K562 (cell line): ENCODE results near the gene ACHE. TPM values are rescaled to one million over a fixed set of nuclear protein-coding genes. Genes with fewer than 3 reads are reported as not detected.

Experiments used
- DMBX1 ChIP-seq: fragments of 250-450 bp; sonication (Bioruptor Pico); IDR thresholded peaks from 2 replicates; pipeline ENCODE4 v1.8.0; 2022; ENCODE audit warnings: inconsistent platforms, mild to moderate bottlenecking, moderate library complexity, borderline replicate concordance
- GABPB2 ChIP-seq: fragments of 250-450 bp; sonication (Bioruptor Pico); conservative IDR thresholded peaks from 2 replicates; pipeline ENCODE4 v1.5.1; 2021; ENCODE audit warnings: mild to moderate bottlenecking
- HNRNPLL ChIP-seq: fragments of 200-400 bp; formaldehyde crosslinking; IDR thresholded peaks from 2 replicates; pipeline ENCODE4 v1.6.1; 2017; ENCODE audit warnings: low read length, low read depth, mild to moderate bottlenecking; ENCODE audit not compliant: poor library complexity, severe bottlenecking
- MAZ ChIP-seq, 2 experiments: fragments of 450-650 bp in 1 of 2; sonication (generic) in 1 of 2; formaldehyde crosslinking; IDR thresholded peaks in 1 of 2; conservative IDR thresholded peaks in 1 of 2; 2 replicates each; pipeline versions ENCODE4 v1.4.0 to v1.5.0; 2020; ENCODE audit warnings: mild to moderate bottlenecking in 1 of 2, missing genetic modification reagents in 1 of 2
- MEF2D ChIP-seq: conservative IDR thresholded peaks from 2 replicates; pipeline ENCODE4 v1.6.1; 2016; ENCODE audit warnings: low read depth, missing genetic modification characterization, missing compliant biosample characterization
- NBN ChIP-seq: fragments of 450-650 bp; IDR thresholded peaks from 2 replicates; pipeline ENCODE4 v1.6.1; 2016; ENCODE audit warnings: low read depth, mild to moderate bottlenecking
- PHF8 ChIP-seq: fragments of 200-600 bp; sonication (generic); IDR thresholded peaks from 2 replicates; pipeline ENCODE4 v1.6.1; 2012; ENCODE audit warnings: mixed run types, mild to moderate bottlenecking, inconsistent platforms, low read length, moderate library complexity, borderline replicate concordance
- SRF ChIP-seq, 2 experiments: fragments of 250-450, 450-650 bp in 1 of 2; sonication (Bioruptor Pico) in 1 of 2; sonication (generic) in 1 of 2; formaldehyde crosslinking; IDR thresholded peaks; 2 replicates each; pipeline versions ENCODE4 v1.5.0 to v1.5.1; 2020 to 2022; ENCODE audit warnings: mild to moderate bottlenecking in 1 of 2, missing genetic modification reagents in 1 of 2
- ZNF75A ChIP-seq: fragments of 450-650 bp; formaldehyde crosslinking; IDR thresholded peaks from 2 replicates; pipeline ENCODE4 v1.4.0; 2020; ENCODE audit warnings: mild to moderate bottlenecking
- polyA plus RNA-seq, 8 experiments: library from polyadenylated mRNA; depleted of rRNA in 4 of 8; stranded (reverse) in 5 of 8; unstranded in 3 of 8; fragments of >200 nt; fragmentation: Nextera tagmentation in 2 of 8; fragmentation: Illumina TruSeq in 1 of 8; extraction: Ambion mirVana in 2 of 8; extraction: Trizol in 1 of 8; gene quantifications; 2 replicates each; pipeline versions ENCODE4 v1.2.1 to v1.2.3, GENCODE V29; 2011 to 2014; ENCODE audit warnings: inconsistent platforms in 1 of 8, missing spikeins in 1 of 8
- total RNA-seq, 7 experiments: library from RNA; depleted of rRNA in 6 of 7; stranded (reverse); fragments of >200 nt in 6 of 7; fragmentation: Illumina TruSeq in 2 of 7; extraction: Trizol in 2 of 7; gene quantifications; 2 replicates each; pipeline versions ENCODE4 v1.2.1 to v1.2.3, GENCODE V29; 2011 to 2021; ENCODE audit warnings: low replicate concordance in 1 of 7
- TF ChIP-seq, protein P1 (sequence below): sonication (generic); formaldehyde crosslinking; IDR thresholded peaks from 2 replicates; pipeline ENCODE4 v1.8.0; 2022; ENCODE audit warnings: mild to moderate bottlenecking, missing genetic modification reagents
- TF ChIP-seq, protein P2 (sequence below): fragments of 250-450 bp; sonication (Bioruptor Pico); IDR thresholded peaks from 2 replicates; pipeline ENCODE4 v1.5.0; 2020; ENCODE audit warnings: mild to moderate bottlenecking, borderline replicate concordance
- TF ChIP-seq, protein P3 (sequence below): sonication (generic); formaldehyde crosslinking; IDR thresholded peaks from 2 replicates; pipeline ENCODE4 v1.8.1; 2023; ENCODE audit warnings: mild to moderate bottlenecking, missing genetic modification reagents
- TF ChIP-seq, protein P4 (sequence below): sonication (generic); IDR thresholded peaks from 2 replicates; pipeline ENCODE4 v1.6.1; 2016
- TF ChIP-seq, protein P5 (sequence below): fragments of 450-650 bp; IDR thresholded peaks from 2 replicates; pipeline ENCODE4 v1.6.1; 2018; ENCODE audit not compliant: partially characterized antibody

The ACHE gene
- total and polyA plus RNA-seq, 9 of the 15 experiments (the other 6 are each of a cell fraction or from before 2014, with no cell fraction given), result 0.04 to 8.8 (median 1.9) TPM

DNA sequence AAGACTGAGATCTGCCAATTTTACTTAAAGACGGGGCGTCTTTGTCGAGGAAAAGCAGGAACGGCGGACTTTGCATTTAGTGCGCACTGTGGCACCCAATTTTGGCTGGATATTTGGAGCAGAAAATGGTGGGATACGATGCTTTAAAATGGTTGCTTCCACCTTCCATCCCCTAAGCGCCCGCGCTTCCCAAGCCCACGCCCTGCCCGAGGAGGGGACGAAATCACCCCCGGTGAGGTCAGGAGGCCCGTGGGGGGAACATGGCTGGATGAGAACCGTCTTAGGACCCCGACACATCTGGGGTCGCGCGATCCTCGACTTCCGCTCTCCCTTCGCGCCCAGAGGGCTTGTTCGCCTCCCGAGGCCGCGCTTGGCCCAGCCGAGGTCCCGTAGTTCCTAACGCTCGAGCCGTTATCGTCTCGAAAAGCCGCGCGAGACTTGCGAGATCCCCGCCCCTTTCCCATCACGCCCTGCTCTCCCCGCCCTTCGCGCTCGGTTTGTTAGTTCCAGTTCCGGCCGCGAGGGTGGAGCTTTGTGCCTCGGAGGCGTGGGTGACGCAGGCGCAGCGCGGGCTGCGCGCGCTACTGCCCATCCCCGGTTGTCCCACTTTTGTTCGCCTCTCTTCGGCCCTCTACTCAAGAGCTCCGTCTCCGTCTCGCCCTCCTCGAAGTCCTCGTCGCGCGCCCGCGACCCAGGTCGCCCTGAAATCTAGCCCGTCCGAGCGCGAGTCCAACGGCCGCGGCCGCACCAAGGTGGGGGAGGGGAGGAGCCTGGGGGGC lies 20.9 kb downstream of the ACHE start, which contains the start of gene SRRT (continued):
- TF ChIP-seq, protein P1, sequence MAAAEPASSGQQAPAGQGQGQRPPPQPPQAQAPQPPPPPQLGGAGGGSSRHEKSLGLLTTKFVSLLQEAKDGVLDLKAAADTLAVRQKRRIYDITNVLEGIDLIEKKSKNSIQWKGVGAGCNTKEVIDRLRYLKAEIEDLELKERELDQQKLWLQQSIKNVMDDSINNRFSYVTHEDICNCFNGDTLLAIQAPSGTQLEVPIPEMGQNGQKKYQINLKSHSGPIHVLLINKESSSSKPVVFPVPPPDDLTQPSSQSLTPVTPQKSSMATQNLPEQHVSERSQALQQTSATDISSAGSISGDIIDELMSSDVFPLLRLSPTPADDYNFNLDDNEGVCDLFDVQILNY, result no peak
- TF ChIP-seq GABPB2 (CRISPR knock-in tag), result no peak
- TF ChIP-seq PHF8, result peak; percentile 97
- TF ChIP-seq, protein P2, sequence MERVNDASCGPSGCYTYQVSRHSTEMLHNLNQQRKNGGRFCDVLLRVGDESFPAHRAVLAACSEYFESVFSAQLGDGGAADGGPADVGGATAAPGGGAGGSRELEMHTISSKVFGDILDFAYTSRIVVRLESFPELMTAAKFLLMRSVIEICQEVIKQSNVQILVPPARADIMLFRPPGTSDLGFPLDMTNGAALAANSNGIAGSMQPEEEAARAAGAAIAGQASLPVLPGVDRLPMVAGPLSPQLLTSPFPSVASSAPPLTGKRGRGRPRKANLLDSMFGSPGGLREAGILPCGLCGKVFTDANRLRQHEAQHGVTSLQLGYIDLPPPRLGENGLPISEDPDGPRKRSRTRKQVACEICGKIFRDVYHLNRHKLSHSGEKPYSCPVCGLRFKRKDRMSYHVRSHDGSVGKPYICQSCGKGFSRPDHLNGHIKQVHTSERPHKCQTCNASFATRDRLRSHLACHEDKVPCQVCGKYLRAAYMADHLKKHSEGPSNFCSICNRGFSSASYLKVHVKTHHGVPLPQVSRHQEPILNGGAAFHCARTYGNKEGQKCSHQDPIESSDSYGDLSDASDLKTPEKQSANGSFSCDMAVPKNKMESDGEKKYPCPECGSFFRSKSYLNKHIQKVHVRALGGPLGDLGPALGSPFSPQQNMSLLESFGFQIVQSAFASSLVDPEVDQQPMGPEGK, result peak; percentile 82; the same call in 1 of the 2 replicates
- TF ChIP-seq, protein P3, sequence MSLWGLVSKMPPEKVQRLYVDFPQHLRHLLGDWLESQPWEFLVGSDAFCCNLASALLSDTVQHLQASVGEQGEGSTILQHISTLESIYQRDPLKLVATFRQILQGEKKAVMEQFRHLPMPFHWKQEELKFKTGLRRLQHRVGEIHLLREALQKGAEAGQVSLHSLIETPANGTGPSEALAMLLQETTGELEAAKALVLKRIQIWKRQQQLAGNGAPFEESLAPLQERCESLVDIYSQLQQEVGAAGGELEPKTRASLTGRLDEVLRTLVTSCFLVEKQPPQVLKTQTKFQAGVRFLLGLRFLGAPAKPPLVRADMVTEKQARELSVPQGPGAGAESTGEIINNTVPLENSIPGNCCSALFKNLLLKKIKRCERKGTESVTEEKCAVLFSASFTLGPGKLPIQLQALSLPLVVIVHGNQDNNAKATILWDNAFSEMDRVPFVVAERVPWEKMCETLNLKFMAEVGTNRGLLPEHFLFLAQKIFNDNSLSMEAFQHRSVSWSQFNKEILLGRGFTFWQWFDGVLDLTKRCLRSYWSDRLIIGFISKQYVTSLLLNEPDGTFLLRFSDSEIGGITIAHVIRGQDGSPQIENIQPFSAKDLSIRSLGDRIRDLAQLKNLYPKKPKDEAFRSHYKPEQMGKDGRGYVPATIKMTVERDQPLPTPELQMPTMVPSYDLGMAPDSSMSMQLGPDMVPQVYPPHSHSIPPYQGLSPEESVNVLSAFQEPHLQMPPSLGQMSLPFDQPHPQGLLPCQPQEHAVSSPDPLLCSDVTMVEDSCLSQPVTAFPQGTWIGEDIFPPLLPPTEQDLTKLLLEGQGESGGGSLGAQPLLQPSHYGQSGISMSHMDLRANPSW (CRISPR knock-in tag), result no peak; the same call in none of the 2 replicates
- TF ChIP-seq MEF2D (tag), result 0 out of 2 replicates have a peak, but pooled peaks have one; percentile 41
- TF ChIP-seq NBN, result peak; percentile 83
- TF ChIP-seq DMBX1 (CRISPR knock-in tag), result peak; percentile 71; the same call in 1 of the 2 replicates
- TF ChIP-seq HNRNPLL, result peak; percentile 70
- 0 out of 4 replicates have a peak, but pooled peaks of 1 of the 2 experiments have one; percentile 65 for TF ChIP-seq SRF (CRISPR knock-in tag; IDR thresholded peaks at IDR 0.05)
- TF ChIP-seq, protein P4, sequence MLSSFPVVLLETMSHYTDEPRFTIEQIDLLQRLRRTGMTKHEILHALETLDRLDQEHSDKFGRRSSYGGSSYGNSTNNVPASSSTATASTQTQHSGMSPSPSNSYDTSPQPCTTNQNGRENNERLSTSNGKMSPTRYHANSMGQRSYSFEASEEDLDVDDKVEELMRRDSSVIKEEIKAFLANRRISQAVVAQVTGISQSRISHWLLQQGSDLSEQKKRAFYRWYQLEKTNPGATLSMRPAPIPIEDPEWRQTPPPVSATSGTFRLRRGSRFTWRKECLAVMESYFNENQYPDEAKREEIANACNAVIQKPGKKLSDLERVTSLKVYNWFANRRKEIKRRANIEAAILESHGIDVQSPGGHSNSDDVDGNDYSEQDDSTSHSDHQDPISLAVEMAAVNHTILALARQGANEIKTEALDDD, result no peak; the same call in 1 of the 2 replicates
- no peak for TF ChIP-seq ZNF75A (CRISPR knock-in tag)
- TF ChIP-seq, protein P5, sequence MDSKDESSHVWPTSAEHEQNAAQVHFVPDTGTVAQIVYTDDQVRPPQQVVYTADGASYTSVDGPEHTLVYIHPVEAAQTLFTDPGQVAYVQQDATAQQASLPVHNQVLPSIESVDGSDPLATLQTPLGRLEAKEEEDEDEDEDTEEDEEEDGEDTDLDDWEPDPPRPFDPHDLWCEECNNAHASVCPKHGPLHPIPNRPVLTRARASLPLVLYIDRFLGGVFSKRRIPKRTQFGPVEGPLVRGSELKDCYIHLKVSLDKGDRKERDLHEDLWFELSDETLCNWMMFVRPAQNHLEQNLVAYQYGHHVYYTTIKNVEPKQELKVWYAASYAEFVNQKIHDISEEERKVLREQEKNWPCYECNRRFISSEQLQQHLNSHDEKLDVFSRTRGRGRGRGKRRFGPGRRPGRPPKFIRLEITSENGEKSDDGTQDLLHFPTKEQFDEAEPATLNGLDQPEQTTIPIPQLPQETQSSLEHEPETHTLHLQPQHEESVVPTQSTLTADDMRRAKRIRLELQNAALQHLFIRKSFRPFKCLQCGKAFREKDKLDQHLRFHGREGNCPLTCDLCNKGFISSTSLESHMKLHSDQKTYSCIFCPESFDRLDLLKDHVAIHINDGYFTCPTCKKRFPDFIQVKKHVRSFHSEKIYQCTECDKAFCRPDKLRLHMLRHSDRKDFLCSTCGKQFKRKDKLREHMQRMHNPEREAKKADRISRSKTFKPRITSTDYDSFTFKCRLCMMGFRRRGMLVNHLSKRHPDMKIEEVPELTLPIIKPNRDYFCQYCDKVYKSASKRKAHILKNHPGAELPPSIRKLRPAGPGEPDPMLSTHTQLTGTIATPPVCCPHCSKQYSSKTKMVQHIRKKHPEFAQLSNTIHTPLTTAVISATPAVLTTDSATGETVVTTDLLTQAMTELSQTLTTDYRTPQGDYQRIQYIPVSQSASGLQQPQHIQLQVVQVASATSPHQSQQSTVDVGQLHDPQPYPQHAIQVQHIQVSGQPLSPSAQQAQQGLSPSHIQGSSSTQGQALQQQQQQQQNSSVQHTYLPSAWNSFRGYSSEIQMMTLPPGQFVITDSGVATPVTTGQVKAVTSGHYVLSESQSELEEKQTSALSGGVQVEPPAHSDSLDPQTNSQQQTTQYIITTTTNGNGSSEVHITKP, result peak; percentile 91
- TF ChIP-seq MAZ (CRISPR knock-in tag; conservative IDR thresholded peaks at IDR 0.05 in 1 of 2, IDR thresholded peaks at IDR 0.05 in 1 of 2), result peak; percentile 21 to 83; a peak in 3 of 4 replicates
